Measurements from ENCODE around the gene MCMBP.
A peak's percentile ranks its signal among the peaks of the same experiment; 100 is the strongest.
"Not testable (repeated sequence)": the region's sequence is repeated elsewhere in the genome, so short reads cannot be mapped to it uniquely, and the experiment has no call there.

The MCMBP gene

DNA sequence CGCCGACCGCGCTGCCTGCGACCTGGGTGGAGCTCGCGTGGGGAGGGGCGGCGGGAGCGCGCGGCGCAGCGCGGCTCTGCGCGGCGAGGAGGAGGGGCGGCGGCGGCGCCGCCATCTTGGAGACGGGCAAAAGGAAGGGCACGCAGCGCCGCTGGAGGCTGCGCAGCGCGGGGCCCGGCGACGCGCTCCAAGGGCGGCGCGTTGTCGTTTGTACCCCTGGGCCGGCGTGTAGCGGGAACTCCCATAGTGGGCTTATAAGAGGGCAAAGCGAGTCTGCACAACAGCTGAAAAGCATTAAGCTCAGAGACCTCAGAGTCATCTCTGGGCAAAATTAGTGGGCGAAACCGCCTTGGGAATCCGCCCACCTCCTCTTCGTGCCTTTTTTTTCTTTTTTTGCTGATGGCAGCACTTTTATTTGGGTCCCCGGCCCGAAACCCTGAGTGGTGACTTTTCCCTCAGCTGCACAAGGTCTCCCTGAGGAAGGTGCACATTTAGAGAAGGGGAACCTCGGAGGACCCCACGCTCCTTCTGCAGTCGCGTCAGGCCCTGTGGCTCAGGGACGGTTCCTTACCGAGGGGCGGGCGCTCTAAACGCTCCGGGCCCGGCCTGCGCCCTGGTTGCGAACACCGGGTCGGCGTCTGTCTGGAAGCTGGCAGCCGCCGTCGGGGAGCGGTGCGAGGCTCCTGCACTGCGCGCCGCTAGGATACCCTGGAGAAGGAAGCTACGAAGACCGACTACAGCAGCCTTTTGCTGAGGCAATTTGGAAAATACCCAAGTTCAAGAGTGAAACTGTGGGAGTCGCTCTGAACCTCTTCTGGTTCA is 428 bp upstream of the MCMBP start:
- DNase-seq = peak; percentile 90

DNA sequence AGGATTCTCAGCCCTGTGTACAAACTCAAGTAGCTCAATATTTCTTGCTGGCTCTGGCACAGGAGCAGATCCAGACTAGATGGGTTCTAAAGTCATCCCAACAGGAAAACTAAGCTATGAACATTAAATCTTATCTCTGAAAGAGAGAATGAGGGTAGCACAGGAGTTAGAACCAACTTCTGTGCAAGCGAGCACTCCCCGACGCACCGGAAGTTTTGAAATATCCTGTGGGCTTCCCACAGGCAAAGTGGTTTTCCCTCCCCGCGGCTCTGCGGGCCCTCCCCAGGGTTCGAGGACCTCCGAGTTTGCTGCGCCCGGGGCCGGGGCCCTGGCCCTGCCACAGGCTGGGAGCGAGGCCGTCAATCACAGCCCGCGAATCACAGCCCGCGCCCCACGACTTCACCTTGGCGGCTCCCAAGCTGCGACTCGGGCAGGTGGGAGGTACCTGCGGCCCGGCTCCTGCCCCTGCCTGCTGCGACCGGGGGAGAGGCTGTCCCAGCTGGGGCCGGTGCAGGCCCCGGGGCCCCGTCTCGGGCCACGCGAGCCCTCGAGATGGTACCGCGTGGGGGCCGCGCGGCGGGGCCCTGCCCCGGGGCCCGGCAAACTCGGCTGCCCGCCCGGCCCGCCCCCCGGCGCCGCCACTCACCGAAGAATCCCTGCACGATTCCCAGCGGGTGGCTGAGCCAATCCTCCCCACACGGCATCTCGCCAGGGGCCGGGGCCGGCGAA is 598 bp downstream of the MCMBP start:
- DNase-seq = peak; percentile 61

DNA sequence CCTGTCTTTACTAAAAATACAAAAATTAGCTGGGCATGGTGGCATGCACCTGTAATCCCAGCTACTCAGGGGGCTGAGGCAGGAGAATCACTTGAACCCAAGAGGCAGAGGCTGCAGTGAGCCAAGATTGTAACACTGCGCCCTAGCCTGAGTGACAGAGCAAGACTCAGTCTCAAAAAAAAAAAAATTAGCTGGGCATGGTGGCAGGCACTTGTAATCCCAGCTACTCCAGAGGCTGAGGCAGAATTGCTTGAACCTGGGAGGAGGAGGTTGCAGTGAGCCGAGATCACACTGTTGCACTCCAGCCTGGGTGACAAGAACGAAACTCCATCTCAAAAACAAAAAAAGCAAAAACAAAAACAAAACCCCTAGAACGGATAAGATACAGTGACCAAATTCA is 3.2 kb downstream of the MCMBP start:
- DNase-seq = not testable (repeated sequence)

DNA sequence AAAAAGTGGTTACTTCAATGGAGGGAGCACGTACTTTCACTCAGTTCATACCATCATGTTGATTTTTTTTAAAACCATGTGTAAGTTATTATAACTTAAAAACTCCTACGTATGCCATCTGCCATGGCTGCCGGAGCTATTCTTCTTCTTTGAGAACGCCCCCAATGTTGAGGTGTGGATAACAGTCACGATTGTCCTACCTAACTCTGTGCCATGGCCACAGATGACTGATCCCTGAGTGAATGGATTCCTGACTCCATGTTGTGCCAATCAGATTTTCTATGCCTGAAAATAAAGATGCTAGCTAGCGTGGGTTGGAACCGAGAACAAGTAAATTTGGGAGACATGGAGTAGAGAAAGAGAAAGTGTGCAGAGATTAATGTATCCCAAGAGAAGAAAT is 5.3 kb downstream of the MCMBP start:
- no peak for DNase-seq

DNA sequence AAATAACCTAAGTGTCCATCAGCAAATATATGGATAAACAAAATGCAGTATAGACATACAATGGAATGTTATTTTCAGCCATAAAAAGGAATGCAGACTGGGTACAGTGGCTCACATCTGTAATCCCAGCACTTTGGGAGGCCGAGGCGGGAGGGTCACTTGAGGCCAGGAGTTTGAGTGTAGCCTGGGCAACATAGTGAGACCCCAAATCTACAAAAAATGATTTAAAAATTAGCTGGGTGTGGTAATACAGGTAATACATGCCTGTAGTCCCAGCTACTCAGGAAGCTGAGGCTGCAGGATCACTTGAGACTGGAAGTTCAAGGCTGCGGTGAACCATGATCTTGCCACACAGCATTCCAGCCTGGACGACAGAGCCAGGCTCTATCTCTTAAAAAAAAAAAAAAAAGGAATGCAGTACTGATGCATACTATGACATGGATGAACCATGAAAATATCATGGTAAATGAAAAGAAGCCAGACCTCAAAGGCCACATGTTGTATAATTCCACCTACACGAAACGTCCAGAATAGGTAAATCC is 6.9 kb downstream of the MCMBP start:
- no peak for DNase-seq

DNA sequence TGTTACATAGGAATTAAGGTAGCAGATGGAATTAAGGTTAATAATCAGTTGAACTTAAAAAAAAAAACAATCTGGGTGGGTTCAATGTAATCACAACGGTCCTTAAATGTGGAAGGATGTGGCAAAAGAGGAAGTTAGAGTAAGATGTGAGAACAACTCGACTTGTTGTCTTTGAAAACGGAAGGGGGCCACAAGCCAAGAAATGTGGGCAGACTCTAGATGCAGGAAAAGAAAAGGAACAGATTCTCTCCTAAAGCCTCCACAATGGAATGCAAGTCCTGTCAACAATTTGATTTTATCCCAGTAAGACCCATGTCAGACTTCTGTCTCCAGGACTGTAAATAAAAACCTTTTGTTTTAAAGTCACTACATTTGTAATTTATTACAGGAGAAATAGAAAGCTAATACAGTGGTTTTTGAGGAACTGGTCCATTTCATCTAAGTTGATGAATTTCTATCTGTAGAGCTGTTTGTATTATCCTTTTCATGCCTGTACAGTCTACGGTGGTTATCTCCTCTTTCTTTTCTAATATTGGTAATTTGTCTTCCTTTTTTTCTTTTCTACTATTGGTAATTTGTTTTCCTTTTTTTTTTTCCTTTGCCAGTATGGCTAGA is 8.6 kb downstream of the MCMBP start:
- DNase-seq = no peak

DNA sequence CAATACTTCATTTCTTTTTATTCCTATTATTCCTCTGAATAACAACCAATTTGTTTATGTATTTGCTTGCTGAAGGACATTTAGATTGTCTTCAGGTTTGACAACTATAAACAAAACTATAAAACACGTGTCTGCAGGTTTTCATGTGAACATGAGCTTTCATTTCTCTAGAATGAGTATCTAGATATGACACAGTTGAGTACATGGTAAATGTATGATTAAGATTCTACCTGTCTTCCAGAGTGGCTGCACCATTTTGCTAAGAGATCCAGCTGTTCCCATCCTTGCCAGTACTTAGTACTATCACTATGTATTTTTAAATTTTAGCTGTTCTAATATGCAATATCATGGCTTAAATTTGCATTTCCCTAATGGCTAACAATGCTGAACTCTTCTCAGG is 10.1 kb downstream of the MCMBP start:
- DNase-seq = no peak

DNA sequence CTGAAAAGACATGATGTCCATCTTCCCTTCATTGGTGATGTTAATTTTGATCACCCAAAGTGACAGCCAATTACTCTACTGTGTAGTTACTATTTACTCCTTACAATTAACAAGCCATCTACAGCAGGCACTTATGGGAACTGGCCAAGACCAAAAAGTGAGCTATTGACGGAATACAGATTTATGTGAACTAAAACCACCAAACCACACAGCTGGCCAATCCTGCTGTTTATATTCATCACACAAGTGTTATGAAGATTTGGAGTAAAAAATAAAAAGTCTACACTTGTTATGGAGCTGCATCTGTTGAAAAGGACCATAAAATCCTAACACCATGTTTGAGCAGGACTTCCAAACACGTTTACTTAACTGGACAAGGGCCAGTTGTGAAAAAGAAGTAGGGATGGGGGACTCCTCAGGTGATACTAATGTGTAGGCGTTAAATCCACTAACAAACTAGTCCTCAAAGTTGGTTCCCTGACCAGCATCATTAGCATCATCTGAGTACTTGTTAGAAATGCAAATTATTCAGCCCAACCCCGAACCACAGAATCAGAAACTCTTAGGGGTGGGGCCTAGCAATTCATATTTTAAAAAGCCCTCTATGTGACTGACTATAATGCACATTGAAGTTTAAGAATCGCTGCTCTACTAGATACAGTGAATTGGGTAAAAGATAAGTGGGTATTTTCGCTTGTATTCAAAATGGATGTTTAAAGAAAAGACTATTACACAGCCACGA is 11.6 kb downstream of the MCMBP start:
- DNase-seq = no peak

DNA sequence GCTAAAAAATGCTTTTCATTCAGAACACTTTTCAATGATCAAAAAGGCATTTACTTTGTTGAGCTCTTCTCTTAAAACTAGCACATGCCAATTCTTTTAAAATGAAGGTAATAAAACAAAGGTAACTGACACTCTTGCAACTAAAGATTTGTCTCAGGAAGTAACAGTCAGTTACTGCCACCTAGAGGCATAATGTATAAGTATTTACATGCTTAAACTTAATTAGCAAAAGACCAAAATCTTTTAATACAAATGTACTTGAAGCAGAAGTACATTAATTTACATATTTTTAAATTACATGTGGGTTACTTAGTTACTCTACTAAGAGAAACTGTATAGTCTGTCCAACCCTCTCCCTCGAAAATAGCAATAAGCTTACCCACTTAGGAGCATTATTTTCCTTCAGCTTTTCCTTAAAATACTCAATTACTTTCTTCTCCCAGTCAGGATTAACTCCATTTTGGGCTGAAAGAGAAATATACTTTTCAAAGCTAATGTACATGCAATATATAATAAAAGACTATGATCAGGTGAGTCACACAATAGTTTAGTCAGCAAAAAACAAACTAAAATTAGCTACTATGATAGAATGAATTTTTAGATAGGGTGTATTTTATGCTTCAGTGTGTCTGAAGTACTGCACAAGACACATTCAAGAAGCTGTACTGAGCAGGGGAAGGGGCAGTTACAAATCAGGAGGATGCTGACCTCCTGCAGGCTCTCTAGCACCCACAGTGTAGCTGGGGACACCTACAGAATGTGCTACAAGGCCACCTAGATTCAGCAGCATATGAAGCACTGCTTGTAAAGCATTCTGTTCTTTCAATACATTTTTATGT is 13.0 kb downstream of the MCMBP start:
- no peak for DNase-seq

DNA sequence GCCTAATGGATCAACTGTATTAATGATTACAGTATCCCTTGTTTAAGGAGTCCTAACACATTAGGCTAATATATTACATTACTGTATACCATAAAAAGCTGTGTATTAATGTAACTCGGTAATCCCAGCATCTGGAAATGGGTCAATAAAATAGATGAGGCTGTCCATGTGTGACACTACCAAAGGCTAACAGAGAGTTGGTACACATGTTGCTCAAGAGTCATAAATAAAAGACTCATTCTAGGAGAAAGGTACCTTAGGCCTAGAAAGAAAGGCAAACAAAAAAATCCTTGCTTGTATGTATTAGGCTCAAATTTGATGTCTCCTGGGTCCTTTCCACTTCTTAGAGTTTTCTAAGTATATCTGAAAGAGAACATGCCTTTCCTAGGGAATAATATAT is 14.6 kb downstream of the MCMBP start:
- no peak for DNase-seq

DNA sequence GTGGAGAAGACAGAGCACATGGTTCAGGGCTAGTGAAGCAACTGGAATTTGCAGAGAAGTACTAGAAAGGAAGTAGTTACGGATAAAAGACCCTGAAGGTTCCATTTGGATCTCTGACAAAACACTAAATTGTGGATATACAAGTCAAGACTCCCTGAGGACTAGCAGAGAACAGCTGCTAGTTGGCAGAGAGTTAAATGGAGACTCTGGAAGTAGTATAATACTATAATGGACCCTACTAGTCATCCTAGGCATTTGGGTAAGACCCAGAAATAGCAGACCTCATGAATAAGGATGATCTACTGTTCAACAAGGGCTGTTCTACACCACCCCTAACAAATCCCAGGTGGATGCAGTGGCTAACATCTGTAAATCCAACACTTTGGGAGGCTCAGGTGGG is 19.1 kb downstream of the MCMBP start:
- no peak for DNase-seq

DNA sequence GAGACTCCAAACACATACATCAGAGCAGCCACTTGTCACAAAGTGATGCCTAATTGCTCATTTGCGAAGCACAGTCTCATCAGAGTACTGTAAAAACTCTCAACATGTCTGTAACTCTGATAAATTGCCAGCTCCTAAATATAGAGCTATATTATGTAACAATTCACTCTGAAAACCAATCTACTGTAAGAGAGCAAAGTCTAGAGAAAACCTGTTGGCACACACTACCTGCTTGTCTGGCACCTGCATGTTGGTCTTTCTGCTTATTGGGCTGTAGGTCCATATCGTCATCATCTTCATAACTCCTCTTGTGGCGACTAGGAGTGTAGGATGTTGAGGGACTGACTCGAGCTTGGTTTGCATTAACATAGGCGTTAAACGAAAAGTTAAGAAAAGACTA is 19.8 kb downstream of the MCMBP start:
- DNase-seq = no peak

DNA sequence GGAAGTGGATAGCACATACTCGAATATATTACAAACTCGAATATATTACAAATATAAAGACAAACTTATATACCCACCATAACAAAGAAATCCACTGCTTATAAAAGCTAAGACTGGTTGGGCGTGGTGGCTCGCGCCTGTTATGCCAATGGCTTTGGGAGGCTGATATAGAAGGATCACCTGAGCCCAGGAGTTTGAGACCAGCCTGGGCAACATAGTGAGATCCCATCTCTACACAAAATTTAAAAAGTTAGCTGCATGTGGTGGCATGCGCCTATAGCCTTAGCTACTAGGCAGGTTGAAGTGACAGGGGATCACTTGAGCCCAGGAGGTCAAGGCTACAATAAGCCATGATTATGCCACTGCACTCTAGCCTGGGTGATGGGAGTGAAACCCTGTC is 20.4 kb downstream of the MCMBP start:
- DNase-seq = no peak

DNA sequence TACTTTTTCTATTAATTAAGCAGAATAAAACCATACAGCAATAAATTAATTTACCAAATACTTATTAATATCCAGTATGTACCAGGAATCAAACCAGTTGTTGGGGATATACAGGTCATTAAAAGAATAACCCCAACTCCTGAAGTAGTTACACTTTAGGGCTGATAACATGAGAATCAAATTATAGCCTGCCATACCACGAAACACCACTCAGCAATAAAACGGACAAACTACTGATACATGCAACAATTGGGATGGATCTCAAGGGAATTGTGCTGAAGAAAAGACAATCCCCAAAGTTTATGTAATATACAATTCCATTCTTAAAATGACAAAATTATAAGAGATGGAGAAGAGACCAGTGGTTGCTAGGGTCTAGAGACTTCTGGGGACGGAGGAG is 22.7 kb downstream of the MCMBP start:
- no peak for DNase-seq

DNA sequence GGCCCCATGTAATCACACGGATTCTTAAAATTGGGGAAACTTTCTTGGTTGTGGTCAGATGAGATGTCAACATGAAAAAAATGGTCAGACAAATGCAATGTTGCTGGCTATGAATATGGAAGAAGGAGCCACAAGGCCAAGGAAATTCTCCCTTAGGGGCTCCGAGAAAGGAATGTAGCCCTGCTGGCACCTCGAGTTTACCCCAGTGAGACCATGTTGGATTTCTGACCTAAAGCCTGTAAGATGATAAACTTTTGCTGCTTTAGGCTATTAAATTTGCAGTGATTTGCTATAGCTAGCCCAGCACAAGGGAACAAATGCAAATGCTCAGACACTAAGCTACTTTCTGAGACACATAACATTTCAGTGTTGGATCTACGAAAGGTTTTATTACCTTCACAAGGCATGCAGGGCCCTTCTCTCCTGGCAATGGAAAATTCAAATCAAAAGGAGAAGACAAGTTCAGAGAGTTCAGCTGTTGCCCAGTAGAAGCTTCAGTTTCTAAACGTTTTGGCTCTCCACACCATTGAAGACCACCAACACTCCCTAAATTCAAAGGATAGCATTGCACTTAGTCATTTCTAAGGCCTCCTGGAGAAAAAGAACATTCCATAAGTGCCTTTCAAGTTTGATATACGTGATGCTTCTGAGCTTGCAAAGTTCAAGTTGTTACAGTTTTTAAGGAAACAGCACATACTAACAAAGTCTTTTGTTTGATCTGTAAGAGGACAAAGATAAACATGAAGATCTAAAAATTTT is 23.4 kb downstream of the MCMBP start:
- no peak for DNase-seq

DNA sequence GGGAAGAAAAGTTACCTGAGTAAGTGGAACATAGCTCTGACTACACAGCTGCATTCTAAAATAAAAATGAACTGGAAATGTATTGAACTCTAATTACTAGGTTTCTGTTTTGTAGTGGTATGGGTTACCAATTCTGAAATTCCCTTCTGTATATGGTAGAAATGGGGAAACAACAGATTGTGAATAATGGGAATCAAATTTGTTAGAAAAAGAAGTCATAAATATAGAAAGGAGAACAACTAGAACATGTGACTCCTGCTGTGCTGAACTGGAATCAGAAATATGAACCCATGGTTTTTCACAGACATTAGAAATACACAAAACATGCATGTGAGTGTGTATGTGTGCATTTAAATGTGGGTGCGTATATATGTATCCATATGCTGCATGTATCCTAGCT is 27.0 kb downstream of the MCMBP start:
- no peak for DNase-seq

DNA sequence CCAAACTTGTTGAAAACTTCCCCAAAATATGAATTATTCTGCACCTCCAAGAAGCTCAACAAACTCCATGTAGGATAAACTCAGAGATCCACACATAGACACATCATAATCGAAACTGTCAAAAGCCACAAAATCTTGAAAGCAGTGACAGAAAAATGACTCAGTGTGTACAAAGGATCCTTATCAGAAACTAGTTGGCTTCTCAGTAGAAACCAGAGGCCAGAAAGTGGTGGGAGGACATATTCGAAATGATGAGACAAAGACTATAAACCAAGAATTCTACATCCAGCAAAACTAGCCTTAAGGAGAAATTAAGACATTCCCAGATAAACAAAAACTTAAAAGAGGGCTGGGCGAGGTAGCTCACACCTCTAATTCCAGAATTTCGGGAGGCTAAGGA is 38.5 kb downstream of the MCMBP start:
- DNase-seq = no peak

DNA sequence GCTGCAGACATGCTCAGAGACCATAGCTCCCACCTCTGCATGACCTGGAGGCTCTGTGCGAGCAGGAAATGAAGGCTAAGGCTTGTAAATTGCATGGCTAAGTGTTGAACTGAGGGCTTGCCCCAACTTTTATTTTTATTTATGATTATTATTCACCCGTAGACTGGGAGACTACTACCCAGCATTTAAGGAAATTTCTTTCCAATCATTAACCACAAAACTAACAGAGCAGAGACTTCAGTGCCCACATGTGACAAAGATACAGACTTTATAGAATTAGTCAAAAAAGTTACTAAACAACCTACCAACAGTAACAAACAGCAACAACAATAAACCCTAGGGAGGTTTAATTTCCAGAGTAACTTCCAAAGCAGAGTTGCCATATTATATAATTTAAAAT is 39.7 kb downstream of the MCMBP start:
- DNase-seq = no peak

DNA sequence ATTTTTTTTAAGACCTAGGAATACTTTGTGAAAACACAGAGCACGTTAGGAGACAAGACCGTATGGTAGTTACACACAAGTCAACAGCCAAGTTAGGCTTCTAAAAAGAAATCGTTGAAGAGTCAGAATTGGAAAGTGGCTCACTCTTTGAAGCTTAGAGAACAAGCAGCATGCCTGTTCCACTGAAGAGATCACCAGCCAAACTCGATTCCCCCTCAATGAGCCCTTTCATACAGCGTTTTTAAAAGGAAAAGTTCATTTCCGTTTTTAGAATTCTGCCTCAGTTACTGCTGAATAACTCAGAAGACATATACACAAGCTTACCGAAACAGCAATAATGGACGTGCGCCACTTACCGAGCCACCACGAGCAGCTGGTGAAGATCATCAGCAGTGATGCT is 41.0 kb downstream of the MCMBP start:
- DNase-seq = no peak

DNA sequence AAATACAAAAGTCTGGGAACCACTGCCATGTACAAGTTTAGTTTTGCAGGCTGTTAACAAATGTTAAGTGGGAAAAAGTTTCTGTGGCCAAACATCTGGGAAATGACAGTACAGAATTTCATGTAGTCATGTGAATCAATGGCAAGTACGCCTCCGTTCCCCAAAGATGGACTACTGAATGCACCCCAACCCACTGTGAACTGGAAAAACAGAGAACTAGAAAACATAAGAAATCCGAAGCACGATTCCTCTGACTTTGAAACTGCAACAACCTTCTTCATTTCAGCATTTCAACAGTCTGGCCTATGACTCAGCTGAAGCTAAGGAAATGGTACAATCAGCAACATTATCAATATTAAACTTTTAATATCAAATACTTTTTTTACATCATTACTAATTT is 41.8 kb downstream of the MCMBP start:
- DNase-seq = no peak

DNA sequence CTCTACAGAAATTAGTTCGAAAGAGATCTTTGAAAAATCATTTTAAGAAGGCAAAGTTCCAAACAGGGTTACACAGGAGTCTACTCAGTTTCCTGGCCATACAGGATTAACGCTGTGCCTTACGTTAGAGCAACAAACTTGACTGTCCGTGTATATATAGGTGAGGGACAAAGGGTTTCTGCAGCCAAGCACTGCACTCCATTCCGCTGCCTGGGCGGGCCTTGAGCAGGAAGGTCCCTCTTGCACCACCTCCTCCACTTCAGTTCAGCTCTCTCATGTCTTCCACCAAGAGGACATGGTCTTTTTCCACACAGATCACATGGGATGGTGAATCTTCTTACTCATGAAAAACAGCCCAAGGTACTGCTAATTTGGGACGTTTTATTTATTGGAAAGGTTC is 43.2 kb downstream of the MCMBP start:
- no peak for DNase-seq
